Mesodermal cell (in vitro differentiated cells): ENCODE data around the gene SERPINE3.

Experiments used
- H3K27ac ChIP-seq: 2 replicates; pipeline ENCODE4 v1.7.0; 2013; ENCODE audit warnings: mild to moderate bottlenecking, low read depth, low read length, moderate library complexity; ENCODE audit not compliant: severe bottlenecking
- H3K36me3 ChIP-seq: 2 replicates; pipeline ENCODE4 v1.7.1; 2013; ENCODE audit warnings: mild to moderate bottlenecking, low read length, moderate library complexity; ENCODE audit not compliant: control insufficient read depth, insufficient read depth
- H3K4me1 ChIP-seq: one replicate; pipeline ENCODE4 v1.7.1; 2013; ENCODE audit warnings: mild to moderate bottlenecking, low read length; ENCODE audit not compliant: insufficient read depth, control insufficient read depth, poor library complexity, severe bottlenecking
- H3K4me3 ChIP-seq: 2 replicates; pipeline ENCODE4 v1.7.0; 2013; ENCODE audit warnings: low read length, control low read depth, mild to moderate bottlenecking; ENCODE audit not compliant: insufficient read depth, poor library complexity, severe bottlenecking; ENCODE audit errors: extremely low read depth
- H3K9me3 ChIP-seq: 2 replicates; pipeline ENCODE4 v1.7.1; 2013; ENCODE audit warnings: mild to moderate bottlenecking, low read length, moderate library complexity; ENCODE audit not compliant: control insufficient read depth
- WGBS, 2 experiments: methylation state at CpG; one replicate each; pipeline ENCODE4 v1.1.5; 2013; ENCODE audit warnings: missing lambda C conversion rate in 2 of 2; ENCODE audit not compliant: insufficient coverage in 2 of 2; 5-methylcytosine and 5-hydroxymethylcytosine counted together

Gene SERPINE3

DNA sequence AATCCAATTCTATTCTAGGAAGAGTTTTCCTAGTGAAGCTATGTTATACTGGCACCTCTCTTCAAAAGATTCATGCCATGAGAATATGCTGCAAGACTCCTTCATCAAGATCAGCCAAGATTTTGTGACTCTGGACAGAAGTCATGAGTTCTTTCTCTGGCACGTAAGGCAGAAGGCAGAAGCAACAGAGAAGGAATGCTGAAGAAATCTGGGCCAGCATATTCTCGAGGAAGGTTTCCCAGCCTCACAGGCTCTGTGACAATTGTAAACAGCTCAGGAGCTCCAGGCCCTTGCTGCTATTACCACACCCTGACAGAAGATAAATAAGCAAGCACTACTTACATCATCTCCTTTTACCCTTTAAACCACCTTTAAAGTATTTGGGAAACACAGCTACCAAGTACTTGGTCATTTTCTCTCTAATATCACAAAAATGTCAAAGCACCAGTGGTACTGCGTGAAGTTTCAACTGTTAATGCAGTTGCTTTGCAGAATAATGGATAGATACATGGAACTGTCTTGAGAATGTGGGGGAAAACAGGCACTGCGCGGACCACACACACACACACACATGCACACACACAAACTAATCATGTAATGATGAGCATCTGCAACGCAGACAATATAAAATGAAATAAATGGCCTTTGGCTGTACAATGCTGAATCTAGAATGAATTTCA lies 57.9 kb downstream of the SERPINE3 start:
- Histone ChIP-seq H3K4me3 (no peak overlapping the region), H3K36me3 (peaks cover 6% of the 10 kb centered on the region), H3K4me1 (peaks cover 12% of the 10 kb centered on the region), H3K27ac (peak overlapping the region; percentile 80), H3K9me3 (no peaks in the 10 kb centered on the region)
- WGBS, 2 experiments, result 39 to 78% methylated on average over 2 of the region's 6 CpGs

DNA sequence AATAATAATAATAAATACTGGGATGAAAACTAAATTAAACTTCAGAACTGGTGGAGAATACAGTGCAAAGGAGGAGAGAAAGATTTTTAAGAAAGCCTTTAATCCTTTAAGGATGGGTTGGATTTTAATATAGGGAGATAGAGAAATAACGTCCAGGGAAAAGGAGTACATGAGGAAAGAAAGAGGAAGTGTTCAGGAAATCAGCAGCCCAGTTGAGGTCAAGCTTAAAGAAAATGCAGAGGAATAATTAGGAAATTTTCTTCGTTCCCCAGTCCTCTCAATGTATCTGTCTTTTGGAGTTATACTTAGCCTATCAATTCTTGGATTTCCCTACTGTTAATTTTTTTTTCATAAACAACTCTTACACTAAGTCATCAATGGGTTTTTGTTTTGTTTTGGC lies 65.7 kb downstream of the SERPINE3 start:
- 94 to 100% methylated on average over 1 to 2 of the region's 2 CpGs for WGBS, 2 experiments
- no peak overlapping the region for H3K27ac ChIP-seq
- H3K36me3 ChIP-seq, result peaks cover 15% of the 10 kb centered on the region
- no peaks in the 10 kb centered on the region for H3K4me1 ChIP-seq
- H3K9me3 ChIP-seq, result no peaks in the 10 kb centered on the region
- no peak overlapping the region for H3K4me3 ChIP-seq

DNA sequence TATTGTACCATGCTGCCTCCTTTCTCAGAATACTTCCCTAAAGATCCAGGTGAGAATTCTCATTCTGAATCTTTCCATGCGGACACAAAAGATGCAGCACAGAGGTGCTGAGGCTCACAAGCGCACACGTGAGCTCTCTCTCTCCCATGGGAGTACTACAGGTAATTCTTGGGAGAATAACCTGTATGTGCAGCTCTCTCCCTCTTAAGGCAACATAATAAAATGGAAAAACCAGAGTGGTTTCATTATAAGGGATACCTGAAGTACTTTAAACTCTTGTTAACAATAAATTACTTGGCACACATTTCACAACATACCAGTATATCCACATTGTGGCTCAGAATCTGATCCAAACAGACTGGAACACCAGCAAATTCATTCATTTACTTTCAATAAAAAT lies 72.9 kb downstream of the SERPINE3 start:
- WGBS, 2 experiments, result 97% methylated on average over 3 of the region's 3 CpGs; no CpG with 5 or more reads in 1 of the 2 experiments
- peaks cover 4% of the 10 kb centered on the region for H3K9me3 ChIP-seq
- H3K4me1 ChIP-seq, result no peaks in the 10 kb centered on the region
- no peak overlapping the region for H3K27ac ChIP-seq
- no peak overlapping the region for H3K4me3 ChIP-seq
- H3K36me3 ChIP-seq, result peaks cover 39% of the 10 kb centered on the region
